Omental fat pad (tissue), 4 donors: Measurements from ENCODE around the gene TRIM17. TPM values are rescaled to one million over a fixed set of nuclear protein-coding genes. Genes with fewer than 3 reads are reported as not detected.

Experiments
- ATAC-seq: fragments of 150-250 bp; one replicate; pipeline ENCODE4 v1.9.1; 2016; ENCODE audit warnings: mild to moderate bottlenecking, moderate library complexity; ENCODE audit not compliant: low FRiP score
- DNase-seq: peaks from one replicate; pipeline ENCODE4 v3.0.0-alpha.2; 2019; ENCODE audit warnings: low spot score
- CTCF ChIP-seq, 3 donors: fragments of 450-650 bp; IDR thresholded peaks; one replicate each; pipeline ENCODE4 v1.5.1; 2016 to 2017; ENCODE audit warnings: antibody characterized with exemption in 3 of 3, mild to moderate bottlenecking in 3 of 3, moderate library complexity in 2 of 3
- small RNA-seq: library from RNA; depleted of rRNA; stranded (forward); fragments of <200 nt; gene quantifications from one replicate; pipeline ENCODE3, GENCODE V24; 2016
- total RNA-seq, 4 donors: library from RNA; depleted of rRNA; stranded (reverse); fragments of >200 nt; gene quantifications; one replicate each; pipeline ENCODE4 v1.1.0, GENCODE V29; 2016

TRIM17 gene
- total RNA-seq, 4 donors from 2014 or later = 0.96 to 3.3 (median 1.7) TPM; not detected in 1

- DNase-seq (no peak), ATAC-seq (no peak)
- no peak for TF ChIP-seq CTCF (IDR thresholded peaks at IDR 0.05)
These were observed 55.9 kb downstream of the TRIM17 start for GRCh38 chr1:228360533-228361313.

GRCh38 chr1:228359613-228360532 is 56.8 kb downstream of the TRIM17 start:
- no peak for ATAC-seq
- DNase-seq = no peak
- no peak for TF ChIP-seq CTCF (IDR thresholded peaks at IDR 0.05)

GRCh38 chr1:228358764-228359612 is 57.7 kb downstream of the TRIM17 start:
- no peak for DNase-seq
- TF ChIP-seq CTCF (IDR thresholded peaks at IDR 0.05) = no peak
- no peak for ATAC-seq

- no peak for DNase-seq
These were observed 58.5 kb downstream of the TRIM17 start for GRCh38 chr1:228358039-228358763.

More at GRCh38 chr1:228358039-228358763, 58.5 kb downstream of the TRIM17 start:
- no peak for TF ChIP-seq CTCF (IDR thresholded peaks at IDR 0.05)
- no peak for ATAC-seq

Small RNAs within 50 kb of the gene (small RNA-seq; reads per million reads assigned to genes)
- not detected for gene MIR4666A

Other genes starting within 250 kb of the TRIM17 start
- gene OBSCN, start 208.8 kb downstream of the TRIM17 start, total RNA-seq = 10 to 100 TPM in 2 of 4 donors, 1 to 10 TPM in 2; 5.4 to 26.0 (median 9.7) TPM
- 10 to 100 TPM; 11.3 to 23.5 (median 15.8) TPM for gene TRIM11, start 10.0 kb downstream of the TRIM17 start, total RNA-seq
- 10 to 100 TPM; 20.8 to 26.5 (median 23.5) TPM for gene RNF187, start 70.5 kb upstream of the TRIM17 start, total RNA-seq